PC-9 (cell line): ENCODE measurements around the gene PTPRD. TPM values are rescaled to one million over a fixed set of nuclear protein-coding genes. Genes with fewer than 3 reads are reported as not detected.

ENCODE experiments used
- BruUV-seq: library from RNA; stranded (reverse); fragments of 400-500 nt; replicated peaks from 2 replicates; lab custom pipeline; 2021; lab: Mats Ljungman, UMichigan
- CTCF ChIA-PET: fragments of 300-600 bp; sonication (Branson Sonifier 250); formaldehyde crosslinking; loops from one replicate; lab custom pipeline; 2022; ENCODE audit warnings: antibody characterized with exemption; lab: Charles Lee
- POLR2A ChIA-PET: fragments of 300-600 bp; sonication (Branson Sonifier 250); formaldehyde crosslinking; loops from one replicate; lab custom pipeline; 2022; ENCODE audit warnings: antibody characterized with exemption; ENCODE audit not compliant: unreplicated experiment; lab: Charles Lee
- DNase-seq, 2 experiments: peaks; one replicate each; pipeline versions ENCODE4 v3.0.0 to v3.0.0-alpha.2; 2015 to 2022; ENCODE audit warnings: mixed read lengths in 1 of 2
- H2AFZ ChIP-seq: fragments of 200-600 bp; sonication (generic); 2 replicates; pipeline ENCODE4 v1.8.1; 2017; ENCODE audit warnings: antibody characterized with exemption
- H3F3A ChIP-seq: fragments of 200-600 bp; sonication (generic); 2 replicates; pipeline ENCODE4 v1.8.1; 2017; ENCODE audit warnings: antibody characterized with exemption, mild to moderate bottlenecking, low read depth; ENCODE audit not compliant: insufficient read depth
- H3K27ac ChIP-seq: fragments of 200-600 bp; sonication (generic); 2 replicates; pipeline ENCODE4 v1.6.1; 2016; ENCODE audit warnings: mixed run types
- H3K27me3 ChIP-seq: fragments of 200-600 bp; sonication (generic); 2 replicates; pipeline ENCODE4 v1.6.1; 2016; ENCODE audit warnings: low read depth, mixed run types; ENCODE audit not compliant: insufficient read depth
- H3K36me3 ChIP-seq: fragments of 200-600 bp; sonication (generic); 2 replicates; pipeline ENCODE4 v1.6.1; 2016; ENCODE audit warnings: low read depth, mixed run types
- H3K4me1 ChIP-seq: fragments of 200-600 bp; sonication (generic); replicated peaks from 2 replicates; pipeline ENCODE4 v1.6.1; 2016; ENCODE audit warnings: mixed run types; ENCODE audit not compliant: insufficient read depth
- H3K4me2 ChIP-seq: fragments of 200-600 bp; sonication (generic); 2 replicates; pipeline ENCODE4 v1.6.1; 2017; ENCODE audit warnings: mixed run types
- H3K4me3 ChIP-seq: fragments of 200-600 bp; sonication (generic); 2 replicates; pipeline ENCODE4 v1.6.1; 2016; ENCODE audit warnings: mixed run types
- H3K79me2 ChIP-seq: fragments of 200-600 bp; sonication (generic); 2 replicates; pipeline ENCODE4 v1.6.1; 2017; ENCODE audit warnings: low read depth, mixed run types
- H3K9me2 ChIP-seq: fragments of 200-600 bp; sonication (generic); 2 replicates; pipeline ENCODE4 v1.8.1; 2017; ENCODE audit warnings: mild to moderate bottlenecking; ENCODE audit not compliant: insufficient read depth
- H3K9me3 ChIP-seq: fragments of 200-600 bp; sonication (generic); 2 replicates; pipeline ENCODE4 v1.8.1; 2016; ENCODE audit warnings: low read depth; ENCODE audit not compliant: insufficient read depth
- H4K20me1 ChIP-seq: fragments of 200-600 bp; sonication (generic); 2 replicates; pipeline ENCODE4 v1.8.1; 2017; ENCODE audit not compliant: insufficient read depth
- EZH2 ChIP-seq: fragments of 200-600 bp; sonication (generic); IDR thresholded peaks from 2 replicates; pipeline ENCODE4 v1.8.0; 2017; ENCODE audit warnings: antibody characterized with exemption, low read depth
- intact Hi-C: fragments of 100-400 bp; cut with micrococcal nuclease; formaldehyde crosslinking; loops from one replicate; pipeline ENCODE4 v1.10.0; 2022; ENCODE audit not compliant: unreplicated experiment
- total RNA-seq: library from RNA; stranded (reverse); gene quantifications from 2 replicates; pipeline ENCODE4 v1.2.3, GENCODE V29; 2021
- TF ChIP-seq, protein P1 (sequence below): fragments of 200-600 bp; sonication (generic); conservative IDR thresholded peaks from 2 replicates; pipeline ENCODE4 v1.6.1; 2017; ENCODE audit warnings: mixed run types, antibody characterized with exemption, mild to moderate bottlenecking, moderate library complexity

The PTPRD gene
- total RNA-seq, 1 experiment from 2014 or later, result not detected

- Histone ChIP-seq H3F3A (no peaks in the 10 kb centered on the region), H3K4me3 (no peak overlapping the region), H3K79me2 (no peaks in the 10 kb centered on the region), H3K36me3 (no peaks in the 10 kb centered on the region), H3K27me3 (no peaks in the 10 kb centered on the region), H4K20me1 (no peaks in the 10 kb centered on the region), H3K27ac (no peak overlapping the region), H3K9me2 (no peaks in the 10 kb centered on the region), H2AFZ (no peak overlapping the region), H3K4me1 (no peaks in the 10 kb centered on the region), H3K9me3 (no peaks in the 10 kb centered on the region), H3K4me2 (no peak overlapping the region)
- no peak for DNase-seq
- BruUV-seq, result no TSS peak
- ChIA-PET POLR2A (no interaction called here), CTCF (no interaction called here)
- intact Hi-C loops, result no loop called here
- TF ChIP-seq, protein P1, sequence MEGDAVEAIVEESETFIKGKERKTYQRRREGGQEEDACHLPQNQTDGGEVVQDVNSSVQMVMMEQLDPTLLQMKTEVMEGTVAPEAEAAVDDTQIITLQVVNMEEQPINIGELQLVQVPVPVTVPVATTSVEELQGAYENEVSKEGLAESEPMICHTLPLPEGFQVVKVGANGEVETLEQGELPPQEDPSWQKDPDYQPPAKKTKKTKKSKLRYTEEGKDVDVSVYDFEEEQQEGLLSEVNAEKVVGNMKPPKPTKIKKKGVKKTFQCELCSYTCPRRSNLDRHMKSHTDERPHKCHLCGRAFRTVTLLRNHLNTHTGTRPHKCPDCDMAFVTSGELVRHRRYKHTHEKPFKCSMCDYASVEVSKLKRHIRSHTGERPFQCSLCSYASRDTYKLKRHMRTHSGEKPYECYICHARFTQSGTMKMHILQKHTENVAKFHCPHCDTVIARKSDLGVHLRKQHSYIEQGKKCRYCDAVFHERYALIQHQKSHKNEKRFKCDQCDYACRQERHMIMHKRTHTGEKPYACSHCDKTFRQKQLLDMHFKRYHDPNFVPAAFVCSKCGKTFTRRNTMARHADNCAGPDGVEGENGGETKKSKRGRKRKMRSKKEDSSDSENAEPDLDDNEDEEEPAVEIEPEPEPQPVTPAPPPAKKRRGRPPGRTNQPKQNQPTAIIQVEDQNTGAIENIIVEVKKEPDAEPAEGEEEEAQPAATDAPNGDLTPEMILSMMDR, result no peak
- TF ChIP-seq EZH2, result no peak
Observed at GRCh38 chr9:9305600-9305999, 1307.2 kb downstream of the PTPRD start.

DNA sequence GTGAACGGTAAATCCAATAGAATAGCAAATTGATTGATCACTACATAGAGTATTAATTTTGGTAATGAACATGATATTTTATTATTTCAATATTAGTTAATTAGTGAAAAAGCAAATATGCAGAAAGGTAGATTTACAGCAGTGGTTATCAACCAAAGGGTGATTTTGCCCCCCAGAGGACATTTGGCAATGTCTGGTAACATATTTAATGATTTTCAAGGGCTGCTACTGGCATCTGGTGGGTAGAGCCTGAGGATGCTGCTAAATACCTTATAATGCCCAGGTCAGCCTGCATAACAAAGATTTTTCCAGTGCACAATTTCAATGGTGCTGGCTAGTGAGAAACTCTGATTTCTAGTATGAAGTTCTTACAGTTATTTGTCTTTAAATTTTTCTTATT lies 1313.7 kb downstream of the PTPRD start:
- Histone ChIP-seq H3K36me3 (no peaks in the 10 kb centered on the region), H3K4me2 (no peak overlapping the region), H3K4me1 (no peaks in the 10 kb centered on the region), H3F3A (no peaks in the 10 kb centered on the region), H3K27ac (no peak overlapping the region), H3K4me3 (no peak overlapping the region), H3K79me2 (no peaks in the 10 kb centered on the region), H2AFZ (no peak overlapping the region), H3K9me3 (no peaks in the 10 kb centered on the region), H3K9me2 (no peaks in the 10 kb centered on the region), H4K20me1 (no peaks in the 10 kb centered on the region), H3K27me3 (no peaks in the 10 kb centered on the region)
- DNase-seq, result no peak
- BruUV-seq, result no TSS peak
- ChIA-PET CTCF (no interaction called here), POLR2A (no interaction called here)
- intact Hi-C loops, result no loop called here
- TF ChIP-seq, protein P1, result no peak
- no peak for TF ChIP-seq EZH2

- BruUV-seq, result no TSS peak
- no peak overlapping the region for H3K4me2 ChIP-seq
Observed at GRCh38 chr9:9286001-9286400, 1326.8 kb downstream of the PTPRD start.

More at GRCh38 chr9:9286001-9286400, 1326.8 kb downstream of the PTPRD start:
- Histone ChIP-seq H3K79me2 (no peaks in the 10 kb centered on the region), H3K9me2 (no peaks in the 10 kb centered on the region), H3K9me3 (no peaks in the 10 kb centered on the region), H4K20me1 (no peaks in the 10 kb centered on the region), H3K4me1 (no peaks in the 10 kb centered on the region), H3F3A (no peaks in the 10 kb centered on the region), H3K27ac (no peak overlapping the region), H3K36me3 (no peaks in the 10 kb centered on the region), H2AFZ (no peak overlapping the region), H3K27me3 (no peaks in the 10 kb centered on the region), H3K4me3 (no peak overlapping the region)
- TF ChIP-seq EZH2, result no peak
- TF ChIP-seq, protein P1, result no peak
- POLR2A ChIA-PET, result no interaction called here
- intact Hi-C loops, result no loop called here
- no peak for DNase-seq
- CTCF ChIA-PET, result no interaction called here
